Activated CD4-positive, alpha-beta T cell treated with anti-CD3 and anti-CD28 coated beads for 48 hours (primary cell): ENCODE data around the gene MS4A6A.

ENCODE experiments used
- DNase-seq: peaks from one replicate; pipeline ENCODE4 v3.0.0-alpha.2; 2020

Gene MS4A6A

GRCh38 chr11:60127311-60127811, 55.5 kb downstream of the MS4A6A start:
- DNase-seq: no peak

GRCh38 chr11:60125956-60126585, 56.8 kb downstream of the MS4A6A start:
- no peak for DNase-seq

GRCh38 chr11:60124802-60125432, 58.0 kb downstream of the MS4A6A start:
- DNase-seq: no peak
